ENCODE data around the gene GSTT2.
A peak's percentile ranks its signal among the peaks of the same experiment; 100 is the strongest.
"Not testable (repeated sequence)": the region's sequence is repeated elsewhere in the genome, so short reads cannot be mapped to it uniquely, and the experiment has no call there.

GSTT2 gene

DNA sequence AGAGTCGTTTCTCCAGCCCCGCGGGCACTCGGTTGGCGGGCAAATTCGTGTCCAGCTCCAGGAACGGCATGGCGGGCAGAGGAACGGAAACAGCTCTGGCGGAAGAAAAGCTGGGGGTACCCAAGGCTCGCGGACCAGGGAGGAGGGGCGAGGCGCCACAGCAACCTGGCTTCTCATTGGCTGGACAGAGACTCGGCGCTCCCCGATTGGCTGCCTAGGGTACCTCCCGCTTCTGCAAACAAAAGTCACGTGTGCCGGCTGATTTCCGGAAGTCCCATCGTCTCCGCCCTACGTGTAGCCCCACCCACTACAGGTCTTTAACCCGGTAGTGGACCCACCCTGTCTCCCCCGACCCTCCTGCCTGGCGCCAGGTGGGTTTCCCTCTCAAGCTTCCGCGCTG lies 5.6 kb upstream of the GSTT2 start, which contains the start of gene DDT:
Gene DDT (minus strand): TSS at position 97 of the 400 bp plus-strand sequence. CDS start 27 bp downstream, at position 70.
- DNase-seq (ENCODE audit: low spot score), result not testable (repeated sequence)

DNA sequence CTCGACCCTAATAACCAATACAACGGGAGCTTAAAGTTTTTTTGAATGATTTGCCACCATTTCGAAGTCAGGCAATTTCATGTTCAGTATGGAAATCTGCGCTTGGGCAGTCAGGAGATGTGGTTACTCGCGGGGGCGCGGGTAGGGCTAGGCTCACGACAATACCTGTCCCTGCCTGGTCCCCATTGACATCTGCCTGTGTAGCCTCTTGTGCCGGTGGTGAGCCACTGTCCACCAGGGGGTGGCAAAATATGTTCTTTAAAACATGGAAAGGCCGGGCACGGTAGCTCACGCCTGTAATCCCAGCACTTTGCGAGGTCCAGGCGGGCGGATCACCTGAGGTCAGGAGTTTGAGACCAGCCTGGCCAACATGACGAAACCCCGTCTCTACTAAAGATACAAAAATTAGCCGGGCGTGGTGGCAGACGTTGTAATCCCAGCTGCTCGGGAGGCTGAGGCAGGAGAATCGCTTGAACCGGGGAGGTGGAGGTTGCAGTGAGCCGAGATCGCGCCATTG lies 5.0 kb upstream of the GSTT2 start:
- not testable (repeated sequence) for DNase-seq (ENCODE audit: low spot score)

DNA sequence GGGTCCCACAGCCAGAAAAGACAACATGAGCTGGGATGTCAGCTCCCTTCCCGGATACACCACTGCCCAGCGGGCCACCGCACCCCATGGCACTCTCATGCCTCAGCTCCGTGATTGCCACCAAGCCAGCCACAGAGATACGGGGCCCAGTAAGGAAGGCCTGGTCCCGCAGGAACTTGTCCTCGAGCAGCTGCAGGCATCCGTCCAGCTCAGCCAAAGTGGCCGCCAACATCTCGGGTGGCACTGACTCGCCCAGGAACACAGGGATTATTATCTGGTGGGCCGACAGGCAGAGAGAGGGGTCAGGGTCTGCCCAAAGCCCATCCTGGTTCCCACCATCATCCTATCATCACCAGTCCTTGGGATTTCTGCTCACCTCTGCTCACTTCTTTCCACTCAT lies 2.6 kb upstream of the GSTT2 start:
- DNase-seq (ENCODE audit: low spot score), result not testable (repeated sequence)

DNA sequence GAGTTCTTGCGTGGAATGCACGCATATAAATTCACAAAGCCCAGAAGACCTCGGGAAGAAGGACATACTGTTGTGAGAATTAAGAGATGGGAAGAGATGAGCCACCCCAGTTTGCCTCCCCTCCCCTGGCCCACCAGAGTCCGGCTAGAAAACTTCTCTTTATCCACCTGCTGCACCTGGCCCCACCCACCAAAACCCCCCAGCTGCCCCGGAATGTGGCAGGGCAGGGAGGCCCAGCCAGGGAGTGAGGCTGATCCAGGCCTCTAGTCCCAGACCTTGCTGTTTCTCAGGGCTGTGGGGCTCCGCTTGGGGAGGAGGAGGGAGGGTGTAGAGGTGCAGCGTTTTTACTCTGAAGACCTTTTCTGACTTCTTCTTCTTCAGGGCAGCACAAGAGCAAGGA lies 633 bp downstream of the GSTT2 start:
- not testable (repeated sequence) for DNase-seq (ENCODE audit: low spot score)

DNA sequence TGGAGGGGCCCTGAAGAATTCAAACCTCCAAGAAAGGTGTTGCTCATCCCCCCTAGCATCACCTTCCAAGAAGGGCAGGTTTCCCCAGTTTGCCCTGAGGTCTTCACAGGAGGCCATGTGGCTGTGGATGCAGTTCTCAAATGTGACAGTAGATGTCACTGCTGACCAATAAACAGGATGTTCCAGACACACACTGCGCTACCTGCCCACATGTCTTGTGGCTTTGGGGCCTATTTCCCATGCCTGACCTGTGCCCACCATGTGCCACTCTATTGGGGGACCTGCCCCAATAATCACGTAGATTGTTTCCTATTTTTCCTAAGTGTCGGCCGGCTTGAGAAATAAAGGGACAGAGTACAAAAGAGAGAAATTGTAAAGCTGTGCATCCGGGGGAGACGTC lies 4.5 kb downstream of the GSTT2 start:
- DNase-seq (ENCODE audit: low spot score), result peak; percentile 73

DNA sequence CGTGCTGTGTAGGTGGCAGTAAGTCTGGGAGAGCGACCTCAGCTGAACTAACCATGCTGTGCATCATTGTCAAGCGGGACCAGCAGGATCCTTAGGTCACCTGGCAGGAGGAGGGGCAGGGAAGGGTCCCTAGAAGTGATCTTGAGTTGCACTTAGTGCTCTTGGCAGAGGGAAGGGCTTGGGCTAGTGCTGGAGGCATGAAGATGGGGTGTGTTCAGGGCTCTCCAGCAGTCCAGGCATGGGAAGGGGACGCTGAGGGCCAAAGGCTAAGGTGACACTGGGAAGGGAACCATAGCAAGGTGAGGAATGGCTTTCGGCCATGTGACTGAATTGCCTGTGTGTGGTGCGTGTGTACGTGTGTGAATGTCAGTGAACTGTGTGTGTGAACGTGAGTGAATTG lies 6.2 kb downstream of the GSTT2 start:
- not testable (repeated sequence) for DNase-seq (ENCODE audit: low spot score)

DNA sequence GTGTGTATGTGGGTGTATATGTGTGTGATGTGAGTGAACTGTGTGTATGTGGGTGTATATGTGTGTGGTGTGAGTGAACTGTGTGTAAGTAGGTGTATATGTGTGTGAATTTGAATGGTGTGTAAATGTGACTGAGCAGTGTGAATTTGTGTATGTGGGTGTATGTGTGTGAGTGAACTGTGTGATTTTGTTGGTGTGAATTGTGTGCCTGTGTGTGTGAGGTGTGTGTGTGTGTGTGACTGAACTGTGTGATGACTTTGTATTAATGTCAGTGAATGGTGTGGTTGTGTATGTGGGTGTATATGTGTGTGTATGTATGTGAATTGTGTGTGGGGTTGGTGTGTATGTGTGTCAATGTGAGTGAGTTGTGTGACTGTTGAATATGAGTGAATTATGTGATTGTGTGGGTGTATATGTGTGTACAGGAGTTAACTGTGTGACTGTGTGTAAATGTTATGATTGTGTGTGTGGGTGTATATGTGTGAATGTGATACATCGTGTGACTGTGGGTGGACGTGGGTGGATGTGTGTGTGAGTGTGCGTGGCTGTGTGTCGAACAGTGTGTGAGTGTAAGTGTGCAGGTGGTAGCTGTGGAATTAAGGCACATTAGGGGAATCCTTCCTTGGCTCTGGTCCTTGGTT lies 6.7 kb downstream of the GSTT2 start:
- not testable (repeated sequence) for DNase-seq (ENCODE audit: low spot score)

DNA sequence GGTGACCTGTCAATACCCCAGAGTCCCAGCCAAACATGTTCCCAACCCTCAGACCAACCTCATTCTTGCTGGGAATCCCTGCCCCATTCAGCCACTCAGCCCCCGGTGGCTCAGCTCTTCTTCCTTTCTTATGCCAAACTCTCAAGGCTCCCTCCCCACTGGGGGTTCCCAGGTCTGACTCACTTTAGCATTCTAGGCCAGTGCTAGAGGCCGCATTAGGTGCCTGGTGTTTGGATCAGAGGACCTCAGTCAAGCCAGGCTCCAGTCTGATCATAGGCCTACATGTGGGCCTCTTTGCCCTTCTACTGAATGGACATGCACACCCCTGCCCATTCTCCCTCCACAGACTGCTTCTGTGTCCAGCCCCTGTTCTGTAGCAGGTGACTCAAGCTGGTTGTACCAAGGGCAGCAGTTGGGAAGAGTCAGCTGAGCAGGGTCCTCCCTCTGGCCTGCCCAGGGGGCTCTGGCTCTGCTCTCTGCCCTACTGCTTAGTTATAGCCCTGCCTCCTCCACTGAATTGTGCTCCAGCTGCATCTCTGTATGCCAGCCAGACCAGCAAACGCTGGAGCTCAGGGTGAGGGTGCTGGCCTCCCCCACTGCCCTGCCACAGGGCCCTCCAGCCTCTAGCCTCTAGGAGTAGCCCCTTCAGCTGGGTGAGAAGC lies 9.8 kb downstream of the GSTT2 start:
- not testable (repeated sequence) for DNase-seq (ENCODE audit: low spot score)

DNA sequence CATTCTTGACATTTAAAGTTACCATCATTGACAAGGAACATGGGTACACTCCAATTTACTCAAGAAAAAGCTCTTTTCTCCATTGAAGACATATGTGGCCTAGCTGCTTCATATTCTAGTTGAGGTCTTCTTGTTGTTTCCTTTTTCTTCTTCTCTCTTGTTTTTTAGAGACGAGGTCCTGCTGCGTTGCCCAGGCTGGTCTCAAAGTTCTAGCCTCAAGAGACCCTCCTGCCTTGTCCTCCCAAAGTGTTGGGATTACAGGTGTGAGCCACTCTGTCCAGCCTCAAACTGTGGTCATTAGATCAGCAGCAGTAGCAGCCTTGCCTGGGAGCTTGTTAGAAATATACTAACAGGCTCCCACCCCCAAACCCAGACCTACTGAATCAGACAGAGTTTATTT lies 13.1 kb downstream of the GSTT2 start:
- not testable (repeated sequence) for DNase-seq (ENCODE audit: low spot score)

DNA sequence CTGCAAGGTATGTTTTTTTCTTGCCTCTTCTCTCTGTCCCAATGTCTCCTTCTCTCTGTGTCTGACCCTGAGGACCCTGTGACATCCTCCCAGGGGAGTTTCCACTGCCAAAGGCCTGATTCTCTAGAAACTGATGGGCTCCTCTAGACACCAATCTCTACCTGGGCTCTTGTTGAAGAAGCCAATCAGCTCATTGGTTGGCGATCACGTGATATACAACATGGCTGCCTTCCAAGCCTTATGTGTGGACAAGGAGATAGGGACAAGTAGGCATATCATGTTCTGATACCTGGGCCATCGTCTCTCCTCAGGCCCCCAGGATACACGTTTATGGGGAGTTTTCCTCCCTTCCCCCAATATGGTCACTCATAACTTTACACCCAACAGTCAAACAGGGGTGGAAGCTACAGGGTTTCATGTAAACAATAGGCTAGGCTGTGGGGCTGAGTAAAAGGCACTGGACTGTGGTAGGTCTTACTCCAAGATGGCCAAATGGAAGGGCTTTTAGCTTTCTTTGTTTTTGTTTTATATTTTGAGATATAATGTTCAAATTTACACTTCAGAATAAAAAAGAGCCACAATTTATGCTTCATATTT lies 13.7 kb downstream of the GSTT2 start:
- DNase-seq (ENCODE audit: low spot score), result not testable (repeated sequence)

DNA sequence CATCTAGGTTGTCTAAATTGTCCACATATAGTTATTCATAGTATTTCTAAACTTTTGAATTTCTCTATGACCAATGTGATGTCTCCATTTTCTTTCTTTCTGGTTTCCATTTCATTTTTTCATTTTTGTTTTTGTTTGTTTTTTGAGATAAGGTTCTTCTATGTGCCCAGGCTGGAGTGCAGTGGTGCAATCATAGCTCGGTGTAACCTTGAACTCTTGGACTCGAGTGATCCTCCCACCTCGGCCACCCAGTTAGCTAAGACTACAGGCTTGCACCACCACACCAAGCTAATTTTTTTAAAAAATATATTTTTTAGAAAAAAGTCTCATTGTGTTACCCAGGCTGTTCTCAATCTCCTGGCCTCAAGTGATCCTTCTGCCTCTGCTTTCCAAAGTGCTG lies 17.2 kb downstream of the GSTT2 start:
- no peak for DNase-seq (ENCODE audit: low spot score)

DNA sequence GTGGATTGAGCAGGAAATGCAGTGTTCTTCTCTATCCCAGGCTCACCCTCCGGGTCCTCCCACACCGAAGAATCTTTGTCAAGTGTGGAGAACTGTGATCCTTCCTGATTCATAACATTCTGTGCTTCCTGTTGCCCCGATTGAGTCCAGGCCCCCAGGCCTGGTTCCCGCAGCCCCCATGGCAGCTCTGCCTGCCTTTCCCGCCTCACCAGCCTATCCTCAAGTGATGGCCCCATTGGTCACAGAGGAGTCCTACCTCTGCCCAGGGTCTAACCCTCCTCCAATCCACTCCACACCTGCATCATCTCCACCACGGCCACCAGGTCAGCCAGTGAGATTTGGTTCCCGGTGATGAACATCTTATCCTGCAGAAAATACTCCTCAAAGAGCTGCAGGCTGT lies 19.8 kb downstream of the GSTT2 start:
- DNase-seq (ENCODE audit: low spot score), result not testable (repeated sequence)

DNA sequence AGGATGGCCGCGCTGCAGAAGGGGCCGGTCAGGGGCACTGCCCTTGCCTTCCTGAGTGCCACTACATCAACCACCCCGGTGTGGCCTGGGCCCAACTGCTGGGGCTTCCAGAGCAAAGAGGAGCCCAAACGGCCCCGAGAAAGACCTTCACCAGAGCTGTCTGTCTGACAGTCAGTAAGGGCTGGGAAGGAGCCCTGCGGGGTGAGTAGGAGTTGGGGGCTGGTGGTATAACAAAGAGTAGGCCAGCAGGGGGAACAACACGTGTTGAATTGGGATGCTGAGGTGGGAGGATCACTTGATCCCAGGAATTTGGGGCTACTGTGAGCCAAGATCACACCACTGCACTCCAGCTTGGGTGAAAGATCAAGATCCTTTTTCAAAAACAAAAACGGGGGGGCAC lies 21.4 kb downstream of the GSTT2 start:
- DNase-seq (ENCODE audit: low spot score), result no peak

DNA sequence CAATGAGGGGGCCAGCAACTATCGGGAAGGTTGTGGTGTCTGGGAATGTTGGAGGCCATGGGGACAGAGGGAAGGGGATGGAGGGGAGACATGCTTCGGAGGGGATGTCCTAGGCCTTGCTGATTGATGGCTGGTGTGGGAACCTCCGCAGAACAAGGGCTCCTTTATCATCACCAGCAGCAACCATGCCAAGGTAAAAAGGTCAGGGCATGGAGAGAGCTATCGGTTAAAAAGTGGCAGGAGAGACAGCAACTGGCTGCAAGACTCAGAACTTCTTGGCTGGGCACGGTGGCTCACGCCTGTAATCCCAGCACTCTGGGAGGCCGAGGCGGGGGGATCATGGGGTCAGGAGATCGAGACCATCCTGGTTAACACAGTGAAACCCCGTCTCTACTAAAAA lies 22.3 kb downstream of the GSTT2 start:
- no peak for DNase-seq (ENCODE audit: low spot score)

DNA sequence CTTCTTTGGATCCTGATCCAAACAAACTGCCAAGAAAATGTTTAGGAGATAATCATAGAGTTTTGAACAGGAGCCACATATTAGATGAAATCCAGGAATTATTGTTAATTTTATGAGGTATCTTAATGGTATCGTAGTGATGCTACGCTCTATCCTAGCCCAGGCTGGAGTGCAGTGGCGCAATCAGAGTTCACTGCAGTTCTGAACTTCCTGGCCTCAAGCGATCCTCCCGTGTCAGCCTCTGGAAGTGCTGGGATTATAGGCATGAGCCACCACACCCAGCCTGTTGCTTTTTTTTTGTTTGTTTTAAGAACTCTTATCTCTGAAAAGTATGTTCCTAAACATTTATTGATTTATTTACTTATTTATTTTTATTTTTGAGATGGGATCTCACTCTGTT lies 22.9 kb downstream of the GSTT2 start:
- DNase-seq (ENCODE audit: low spot score), result no peak

DNA sequence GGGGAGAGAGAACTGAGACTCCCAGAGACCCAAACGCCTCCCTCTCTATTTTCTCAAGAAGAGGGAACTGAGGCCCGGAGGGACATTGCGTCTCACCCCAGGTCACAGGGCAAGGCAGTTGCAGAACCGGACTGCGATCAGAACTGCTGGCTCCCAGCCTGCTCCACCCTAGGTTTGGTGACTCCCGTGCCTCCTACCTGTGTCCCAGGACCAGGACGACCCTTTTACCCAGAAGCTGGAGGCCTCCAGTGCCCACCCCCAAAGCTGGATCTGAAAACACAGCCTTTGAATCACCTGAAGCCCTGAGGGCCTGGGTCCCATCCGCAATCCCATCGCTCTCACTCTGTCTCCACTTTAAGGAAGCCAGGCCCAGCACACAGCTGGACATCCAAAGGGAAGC lies 24.0 kb downstream of the GSTT2 start:
- DNase-seq (ENCODE audit: low spot score), result no peak

DNA sequence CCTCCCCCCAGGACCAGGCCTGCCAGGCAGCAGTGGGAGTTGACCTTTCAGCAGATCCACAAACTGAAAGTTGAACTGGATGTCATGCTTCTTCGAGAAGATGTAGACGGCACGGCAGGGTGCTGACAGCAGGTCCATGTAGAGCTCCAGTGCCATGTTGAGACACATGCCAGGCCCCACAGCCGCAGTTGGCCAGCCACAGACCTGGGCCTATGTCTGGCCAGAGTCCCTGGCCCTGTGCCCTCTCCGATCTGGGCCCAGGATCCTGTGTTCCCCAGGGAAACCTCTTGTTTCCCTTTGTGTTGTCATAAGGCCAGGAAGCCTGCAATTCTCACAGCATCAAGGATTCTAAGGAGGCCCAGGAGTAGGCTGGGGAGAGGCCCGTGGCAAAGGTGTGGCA lies 25.3 kb downstream of the GSTT2 start, which contains the start of gene GSTT4:
Gene GSTT4 (minus strand): TSS at position 253 of the 400 bp plus-strand sequence. CDS start 97 bp downstream, at position 156.
- DNase-seq (ENCODE audit: low spot score), result no peak

DNA sequence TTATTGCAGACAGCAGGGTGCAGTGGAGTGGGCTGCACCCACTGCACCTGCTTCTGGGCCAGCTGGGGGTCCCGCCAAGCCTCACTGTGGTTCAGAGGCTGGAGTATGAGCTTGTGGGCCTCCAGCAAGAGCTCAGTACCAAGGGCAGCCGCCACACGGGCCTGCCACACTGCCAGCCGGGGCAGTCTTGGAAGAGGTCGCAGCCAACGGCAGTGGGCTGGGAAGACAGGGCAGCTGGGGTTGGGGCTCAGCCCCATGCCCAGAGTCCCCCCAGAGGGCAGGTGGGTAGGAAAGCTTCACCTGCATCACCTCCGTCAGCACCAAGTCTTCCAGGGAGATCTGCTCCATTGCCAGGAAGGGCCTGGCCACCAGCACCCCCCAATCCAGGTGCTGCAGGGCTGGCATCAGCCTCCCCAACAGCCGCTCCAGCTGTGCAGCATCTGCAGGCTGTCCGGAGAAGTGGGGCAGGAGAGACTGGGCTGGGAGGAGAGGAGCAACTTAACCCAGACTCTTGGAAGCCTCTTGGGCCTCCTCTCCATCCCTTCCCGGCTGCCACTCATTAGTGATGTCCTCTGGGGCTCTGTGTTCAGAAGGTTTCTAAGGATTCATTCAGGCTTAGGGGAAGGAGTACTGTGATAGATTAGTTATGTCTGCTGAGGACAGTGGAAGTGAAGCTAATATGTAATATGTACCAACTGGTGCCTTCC lies 26.4 kb downstream of the GSTT2 start:
- no peak for DNase-seq (ENCODE audit: low spot score)

DNA sequence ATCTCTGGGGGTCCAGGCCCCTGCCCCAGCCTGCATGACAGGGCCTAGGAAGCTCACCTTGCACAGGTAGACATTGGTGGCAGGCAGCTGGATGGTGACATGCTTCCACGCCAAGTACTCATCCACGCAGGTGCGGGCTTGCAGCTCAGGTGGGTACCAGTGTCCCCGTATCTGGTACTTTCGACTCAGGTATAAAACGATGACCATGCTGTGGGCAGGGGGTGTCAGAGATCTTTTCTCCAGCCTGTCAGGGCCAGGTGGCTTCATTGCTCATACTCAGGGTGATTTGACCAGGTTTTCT lies 26.9 kb downstream of the GSTT2 start:
- DNase-seq (ENCODE audit: low spot score), result no peak

DNA sequence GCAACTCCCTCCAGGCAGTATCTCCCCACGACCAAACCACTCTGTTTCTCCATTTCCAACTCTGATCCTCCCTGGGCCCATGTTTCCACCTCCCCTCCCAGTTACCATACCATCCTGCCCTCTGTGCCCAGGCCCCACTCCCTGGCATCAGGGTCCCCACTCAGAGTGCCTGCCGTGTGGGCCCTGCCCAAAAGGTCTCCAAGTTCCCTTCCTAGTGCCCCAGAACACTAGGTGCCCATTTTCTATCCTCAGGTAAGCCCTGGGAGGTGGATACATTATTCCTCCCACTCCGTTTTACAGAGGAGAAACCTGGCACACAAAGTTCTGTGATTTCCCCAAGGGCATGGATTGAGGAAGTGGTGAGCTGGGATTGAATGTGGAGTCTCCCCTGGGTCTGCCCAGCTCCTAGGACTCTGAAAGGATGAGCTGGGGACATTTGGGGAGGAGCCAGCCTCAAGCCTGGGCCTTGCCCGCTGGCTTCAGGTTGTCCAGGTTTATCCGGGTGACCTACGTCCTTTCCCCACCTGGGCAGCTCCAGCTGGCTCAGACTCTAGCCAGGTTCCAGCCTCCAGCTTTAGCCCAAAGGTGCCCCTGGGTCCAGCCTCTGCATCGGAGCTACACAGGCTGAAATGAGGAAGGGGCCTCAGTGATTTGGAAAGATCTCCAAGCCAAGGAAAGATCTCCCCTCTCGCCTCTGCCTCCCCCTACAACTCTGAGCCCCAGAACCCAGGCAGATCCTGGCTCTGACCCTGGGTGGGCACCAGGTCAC lies 27.5 kb downstream of the GSTT2 start:
- DNase-seq (ENCODE audit: low spot score), result no peak

DNA sequence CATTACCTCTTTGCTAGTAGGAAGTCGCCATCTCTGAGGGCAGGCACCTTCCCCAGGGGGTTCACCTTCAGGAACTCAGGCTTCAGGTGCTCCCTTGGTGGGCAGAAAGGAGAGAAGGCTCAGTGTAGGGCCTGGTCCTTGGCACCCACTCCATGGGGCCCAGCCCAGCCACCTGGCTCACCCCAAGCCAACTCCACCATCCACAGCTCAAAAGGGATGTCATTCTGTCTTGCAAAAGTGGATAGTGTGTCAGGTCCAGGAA lies 28.0 kb downstream of the GSTT2 start:
- no peak for DNase-seq (ENCODE audit: low spot score)

All from SK-N-DZ (cell line).